ENCODE data around the gene SEPTIN2.
"Not testable (repeated sequence)": the region's sequence is repeated elsewhere in the genome, so short reads cannot be mapped to it uniquely, and the experiment has no call there.

Gene SEPTIN2

DNA sequence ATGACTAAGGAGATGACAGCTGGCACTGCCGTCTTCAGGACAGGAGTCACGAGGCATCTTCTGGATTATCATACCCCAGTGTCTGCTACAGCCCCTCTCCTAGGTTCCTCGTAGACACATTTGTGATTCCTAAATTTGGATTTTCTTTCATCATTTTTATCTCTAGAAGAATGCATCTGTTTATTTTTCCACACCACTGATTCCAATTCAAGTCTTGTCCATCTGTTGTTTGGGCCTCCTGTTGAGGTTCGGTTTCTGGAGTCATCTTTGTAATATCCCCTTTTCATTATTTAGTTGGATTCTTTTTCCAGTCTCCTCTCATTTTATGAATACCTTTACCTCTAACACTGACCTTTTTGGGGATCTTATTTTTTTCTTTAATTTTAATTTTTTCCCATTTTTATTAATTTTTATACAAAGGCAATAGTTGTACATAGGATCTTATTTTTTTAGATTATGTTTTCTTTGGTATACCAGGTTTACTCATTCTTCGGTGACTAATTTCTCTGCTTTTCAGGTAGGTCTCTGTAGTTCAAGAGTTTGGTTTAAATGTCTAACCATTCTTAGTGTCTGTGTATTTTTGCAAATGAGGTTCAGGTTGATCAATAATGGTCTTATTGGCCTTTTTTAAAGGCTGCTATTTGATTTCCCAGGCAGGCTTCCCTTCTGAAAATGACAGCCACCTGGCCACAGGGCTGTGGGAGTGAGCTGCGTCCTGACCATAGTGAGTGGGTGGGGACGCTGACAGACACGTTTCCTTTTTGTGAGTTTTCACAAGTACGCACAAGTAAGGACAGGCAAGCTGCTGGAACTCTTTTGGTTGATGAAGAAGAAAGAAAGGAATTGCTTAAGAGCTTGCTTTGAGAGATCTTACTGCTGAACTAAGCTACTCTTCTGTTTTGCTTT lies 74.8 kb downstream of the SEPTIN2 start:
- DNase-seq, result no peak

DNA sequence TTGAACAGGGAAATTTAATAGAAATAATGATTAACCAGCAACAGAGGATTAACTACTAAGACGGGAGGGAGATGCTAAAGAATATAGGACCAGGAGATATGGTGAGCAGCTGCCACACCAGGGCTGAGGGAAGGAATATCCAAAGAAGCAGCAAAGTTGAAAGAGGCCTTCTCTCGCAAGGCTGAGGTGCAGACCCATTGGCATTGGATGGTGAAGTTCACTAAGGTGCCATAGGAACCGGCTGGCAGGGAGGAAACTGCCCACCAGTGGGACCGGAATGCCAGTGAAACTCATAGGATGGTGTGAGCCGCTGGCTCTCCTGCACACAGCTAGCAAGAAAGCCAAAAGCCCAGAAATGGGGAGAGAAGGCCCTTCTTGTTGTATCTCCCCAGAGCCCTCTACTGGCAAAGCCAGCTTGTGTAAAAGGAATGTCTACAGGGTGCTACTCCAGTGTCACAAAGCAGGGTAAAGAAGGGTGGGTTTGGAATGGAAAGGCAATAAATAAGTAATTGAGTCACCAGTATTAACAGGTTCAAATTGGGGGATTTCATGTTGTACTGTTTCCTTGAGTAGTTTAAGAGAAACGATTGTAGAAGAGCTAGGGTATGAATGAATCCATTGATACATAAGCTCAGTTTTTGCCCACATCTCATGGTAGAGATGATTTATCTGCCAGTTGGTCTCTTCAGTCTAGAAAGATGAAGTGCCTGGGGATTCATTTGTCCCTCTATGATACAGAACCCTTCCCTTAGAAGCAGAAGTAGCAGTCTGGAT lies 76.4 kb downstream of the SEPTIN2 start:
- DNase-seq, result peak; percentile 2

DNA sequence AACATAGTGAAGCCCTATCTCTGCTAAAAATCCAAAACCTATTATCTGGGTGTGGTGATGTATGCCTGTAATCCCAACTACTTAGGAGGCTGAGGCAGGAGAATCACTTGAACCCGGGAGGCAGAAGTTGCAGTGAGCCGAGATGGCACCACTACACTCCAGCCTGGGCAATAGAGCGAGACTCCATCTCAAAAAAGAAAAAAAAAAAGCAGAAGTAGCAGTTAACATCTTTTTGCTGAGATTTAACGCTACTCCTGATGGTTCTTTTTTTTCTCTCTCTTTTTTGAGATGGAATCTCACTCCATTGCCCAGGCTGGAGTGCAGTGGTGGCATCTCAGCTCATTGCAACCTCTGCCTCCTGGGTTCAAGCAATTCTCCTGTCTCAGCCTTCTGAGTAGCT lies 77.0 kb downstream of the SEPTIN2 start:
- DNase-seq, result not testable (repeated sequence)

DNA sequence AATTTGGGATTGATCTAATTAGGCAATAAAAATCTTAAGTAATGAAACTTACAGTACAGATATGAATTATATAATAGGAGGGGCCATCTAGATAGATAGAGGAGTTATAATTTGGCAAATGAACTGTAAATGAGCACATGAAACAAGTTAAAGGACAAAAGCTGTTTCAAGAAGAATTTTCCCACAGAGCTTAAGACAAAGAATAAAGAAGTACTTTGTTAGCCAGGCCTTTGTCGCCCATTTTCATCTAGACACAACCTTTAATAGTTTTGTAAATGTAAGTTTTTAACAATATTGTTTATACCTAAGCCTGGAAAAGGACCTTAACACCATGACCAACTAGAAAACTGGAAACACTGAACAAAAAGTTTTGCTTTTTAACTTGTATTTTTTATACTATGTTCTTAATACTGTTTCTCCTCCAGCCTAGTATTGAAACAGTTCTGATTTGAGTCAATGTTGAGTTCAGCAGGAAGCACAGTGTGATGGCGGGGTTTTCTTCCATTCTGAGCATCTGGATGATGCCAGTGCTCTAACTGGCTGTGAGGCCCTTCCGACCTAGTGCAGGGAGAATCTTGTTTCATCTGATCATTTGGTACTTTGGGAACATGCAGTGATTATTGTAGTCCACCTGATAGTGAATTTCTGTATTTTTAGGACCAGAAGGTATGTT lies 77.9 kb downstream of the SEPTIN2 start:
- no peak for DNase-seq

DNA sequence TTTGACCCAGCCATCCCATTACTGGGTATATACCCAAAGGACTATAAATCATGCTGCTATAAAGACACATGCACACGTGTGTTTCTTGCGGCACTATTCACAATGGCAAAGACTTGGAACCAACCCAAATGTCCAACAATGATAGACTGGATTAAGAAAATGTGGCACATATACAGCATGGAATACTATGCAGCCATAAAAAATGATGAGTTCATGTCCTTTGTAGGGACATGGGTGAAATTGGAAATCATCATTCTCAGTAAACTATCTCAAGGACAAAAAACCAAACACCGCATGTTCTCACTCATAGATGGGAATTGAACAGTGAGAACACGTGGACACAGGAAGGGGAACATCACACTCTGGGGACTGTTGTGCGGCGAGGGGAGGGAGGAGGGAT lies 81.1 kb downstream of the SEPTIN2 start:
- not testable (repeated sequence) for DNase-seq

DNA sequence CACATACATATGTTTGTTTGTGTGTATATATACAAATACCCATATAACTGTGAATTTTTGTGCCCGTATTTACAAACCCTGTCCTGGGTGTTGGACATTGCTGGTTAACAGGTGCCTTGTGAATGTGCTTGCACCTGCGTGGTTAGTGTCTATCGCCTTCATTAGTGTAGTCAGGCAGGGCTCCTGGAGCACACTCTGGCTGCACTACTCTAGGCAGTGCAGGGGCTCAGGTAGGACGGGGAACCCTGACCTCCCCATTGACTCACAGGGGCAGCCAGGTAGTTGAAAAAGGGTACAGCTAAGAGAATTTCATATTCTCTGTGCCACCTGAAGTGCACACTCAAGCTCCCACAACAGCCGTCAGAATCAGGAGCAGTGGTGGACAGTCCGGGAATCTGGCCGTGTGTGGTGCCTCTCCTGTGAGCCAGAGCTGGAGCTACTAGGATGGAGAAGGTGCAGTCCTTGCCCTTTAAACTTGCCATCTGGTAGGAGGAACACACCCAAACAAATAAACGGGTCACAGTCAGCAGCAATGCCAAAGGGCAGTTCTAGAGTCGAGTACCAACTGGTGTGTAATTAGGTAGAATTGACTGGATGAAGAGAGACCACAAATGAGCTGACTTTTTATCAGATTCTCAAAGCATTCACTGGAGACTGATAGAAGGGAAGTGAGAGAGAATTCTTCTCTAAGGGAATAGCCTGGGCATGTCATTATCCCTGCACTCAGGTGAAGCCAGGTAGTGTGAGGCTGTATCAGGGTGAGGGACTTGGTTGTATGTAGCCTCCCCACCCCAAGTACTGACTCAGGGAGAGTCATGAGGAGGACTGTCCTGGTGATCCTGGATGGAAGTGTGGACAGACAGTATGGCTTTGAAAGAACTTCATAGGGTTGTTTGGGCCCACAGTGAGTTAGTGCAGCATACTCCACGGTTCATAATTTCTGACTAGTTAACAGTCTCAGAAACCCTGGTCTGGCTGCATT lies 84.5 kb downstream of the SEPTIN2 start:
- no peak for DNase-seq
